MM.1S (cell line): Measurements from ENCODE around the gene PPP2R2C.

Experiments
- DNase-seq: peaks from one replicate; pipeline ENCODE4 v3.0.0-alpha.2; 2015
- H2AFZ ChIP-seq: fragments of 300-600 bp; sonication (generic); 2 replicates; pipeline ENCODE4 v1.6.0; 2016; ENCODE audit warnings: antibody characterized with exemption, low read length
- H3F3A ChIP-seq: fragments of 300-600 bp; sonication (generic); 2 replicates; pipeline ENCODE4 v1.6.1; 2016; ENCODE audit warnings: mild to moderate bottlenecking, antibody characterized with exemption, low read length, moderate library complexity, mixed read lengths; ENCODE audit not compliant: insufficient read depth
- H3K27ac ChIP-seq: fragments of 300-600 bp; sonication (generic); 2 replicates; pipeline ENCODE4 v1.5.1; 2016; ENCODE audit warnings: mild to moderate bottlenecking, low read length
- H3K27me3 ChIP-seq: fragments of 300-600 bp; sonication (generic); replicated peaks from 2 replicates; pipeline ENCODE4 v1.6.0; 2016; ENCODE audit warnings: low read length; ENCODE audit not compliant: insufficient read depth
- H3K36me3 ChIP-seq: fragments of 300-600 bp; sonication (generic); replicated peaks from 2 replicates; pipeline ENCODE4 v1.6.1; 2016; ENCODE audit warnings: mild to moderate bottlenecking, low read length, mixed read lengths; ENCODE audit not compliant: insufficient read depth
- H3K4me1 ChIP-seq: fragments of 300-600 bp; sonication (generic); 2 replicates; pipeline ENCODE4 v1.6.1; 2016; ENCODE audit warnings: low read length, mixed read lengths
- H3K4me2 ChIP-seq: fragments of 300-600 bp; sonication (generic); 2 replicates; pipeline ENCODE4 v1.6.0; 2016; ENCODE audit warnings: low read depth, low read length
- H3K4me3 ChIP-seq: fragments of 300-600 bp; sonication (generic); 2 replicates; pipeline ENCODE4 v1.5.1; 2016; ENCODE audit warnings: low read length, mixed read lengths
- H3K79me2 ChIP-seq: fragments of 300-600 bp; sonication (generic); 2 replicates; pipeline ENCODE4 v1.6.1; 2016; ENCODE audit warnings: mixed run types, low read length, mixed read lengths
- H3K9ac ChIP-seq: fragments of 300-600 bp; sonication (generic); 2 replicates; pipeline ENCODE4 v1.6.1; 2016; ENCODE audit warnings: low read length, mixed read lengths
- H3K9me2 ChIP-seq: fragments of 300-600 bp; sonication (generic); replicated peaks from 2 replicates; pipeline ENCODE4 v1.6.1; 2016; ENCODE audit warnings: mild to moderate bottlenecking, low read length, mixed read lengths; ENCODE audit not compliant: insufficient read depth
- H3K9me3 ChIP-seq: fragments of 300-600 bp; sonication (generic); replicated peaks from 2 replicates; pipeline ENCODE4 v1.6.1; 2016; ENCODE audit warnings: mild to moderate bottlenecking, low read length, mixed read lengths; ENCODE audit not compliant: insufficient read depth
- H4K20me1 ChIP-seq: fragments of 300-600 bp; sonication (generic); 2 replicates; pipeline ENCODE4 v1.6.1; 2016; ENCODE audit warnings: mild to moderate bottlenecking, low read length, moderate library complexity, mixed read lengths; ENCODE audit not compliant: insufficient read depth
- CTCF ChIP-seq: fragments of 300-600 bp; sonication (generic); IDR thresholded peaks from 2 replicates; pipeline ENCODE4 v1.5.1; 2016; ENCODE audit warnings: antibody characterized with exemption, low read length, mixed read lengths
- EZH2 ChIP-seq: fragments of 300-600 bp; sonication (generic); optimal IDR thresholded peaks from 2 replicates; pipeline ENCODE3; 2017; ENCODE audit warnings: low read depth, mild to moderate bottlenecking, antibody characterized with exemption, low read length, mixed read lengths
- EZH2phosphoT487 ChIP-seq: fragments of 300-600 bp; sonication (generic); IDR thresholded peaks from 2 replicates; pipeline ENCODE4 v1.6.1; 2018; ENCODE audit warnings: antibody characterized with exemption, low read length

PPP2R2C gene

DNA sequence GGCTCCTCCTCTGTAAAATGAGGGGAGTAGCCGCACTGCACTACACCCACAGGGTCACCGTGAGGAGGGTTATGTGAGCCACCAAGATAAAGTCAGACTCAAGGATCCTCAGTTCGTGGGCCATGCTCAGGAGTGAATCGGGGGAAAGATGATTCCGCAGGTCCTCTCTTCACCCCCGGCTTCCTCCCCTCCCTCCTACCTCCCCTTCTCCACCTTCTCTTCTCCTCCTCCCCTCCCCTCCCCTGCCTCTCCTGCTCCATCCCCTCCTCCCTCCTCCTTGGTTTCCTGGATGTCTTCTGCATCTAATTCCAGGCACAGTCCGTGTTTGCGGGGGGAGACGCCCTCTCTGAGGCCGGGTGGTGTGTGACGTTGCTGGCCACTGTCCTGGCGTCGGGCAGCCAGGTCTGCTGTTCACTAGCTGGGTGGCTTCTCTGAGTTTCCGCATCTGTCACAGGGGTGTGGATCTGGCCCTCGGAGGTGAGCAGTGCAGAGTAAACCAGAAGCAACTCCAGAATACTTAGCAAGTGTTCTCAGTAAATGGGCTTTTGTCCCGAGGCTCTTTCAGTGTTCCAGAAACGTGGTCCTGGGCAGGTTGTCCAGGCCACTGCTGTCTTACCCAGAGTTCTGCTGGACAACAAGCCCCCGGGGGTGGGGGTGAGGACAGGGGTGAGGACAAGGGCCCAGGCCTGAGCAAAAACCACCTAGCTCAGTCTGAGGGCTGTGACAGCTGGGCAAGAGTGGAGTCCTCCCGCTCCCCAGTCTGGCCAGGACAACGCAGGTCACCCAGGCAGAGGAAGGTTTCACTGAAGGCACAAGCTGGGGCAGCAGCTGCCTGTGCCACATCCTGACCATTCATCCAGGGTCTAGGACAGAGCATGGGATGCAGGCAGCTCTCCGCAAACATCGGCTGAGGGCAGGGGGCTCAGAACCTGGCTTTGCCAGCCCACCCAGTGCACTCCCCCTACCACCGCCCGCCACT lies 92.4 kb downstream of the PPP2R2C start:
- Histone ChIP-seq H3K9ac (no peak overlapping the region), H3K27me3 (peaks cover 100% of the 10 kb centered on the region)

GRCh38 chr4:6378493-6379445 lies 93.6 kb downstream of the PPP2R2C start:
- no peak overlapping the region for H2AFZ ChIP-seq
- TF ChIP-seq EZH2 (no peak), CTCF (no peak), EZH2phosphoT487 (no peak)
- H3K9me2 ChIP-seq: no peaks in the 10 kb centered on the region
- no peaks in the 10 kb centered on the region for H3K36me3 ChIP-seq
- H3K9me3 ChIP-seq: no peaks in the 10 kb centered on the region
- no peaks in the 10 kb centered on the region for H4K20me1 ChIP-seq
- no peak for DNase-seq
- no peaks in the 10 kb centered on the region for H3F3A ChIP-seq
- no peaks in the 10 kb centered on the region for H3K4me1 ChIP-seq
- peaks cover 99% of the 10 kb centered on the region for H3K27me3 ChIP-seq
- H3K9ac ChIP-seq: no peak overlapping the region
- no peak overlapping the region for H3K4me3 ChIP-seq
- no peak overlapping the region for H3K4me2 ChIP-seq
- H3K27ac ChIP-seq: no peak overlapping the region
- H3K79me2 ChIP-seq: no peaks in the 10 kb centered on the region

More for the DNA sequence above, 92.4 kb downstream of the PPP2R2C start:
- H3K9me3 ChIP-seq: no peaks in the 10 kb centered on the region
- H3K27ac ChIP-seq: no peak overlapping the region
- H3F3A ChIP-seq: no peaks in the 10 kb centered on the region
- no peaks in the 10 kb centered on the region for H3K4me1 ChIP-seq
- no peak overlapping the region for H2AFZ ChIP-seq
- H3K36me3 ChIP-seq: no peaks in the 10 kb centered on the region
- no peaks in the 10 kb centered on the region for H4K20me1 ChIP-seq
- TF ChIP-seq EZH2 (no peak), EZH2phosphoT487 (no peak), CTCF (no peak)
- no peaks in the 10 kb centered on the region for H3K9me2 ChIP-seq
- no peak overlapping the region for H3K4me2 ChIP-seq
- DNase-seq: no peak
- no peak overlapping the region for H3K4me3 ChIP-seq
- no peaks in the 10 kb centered on the region for H3K79me2 ChIP-seq

GRCh38 chr4:6377626-6378492 lies 94.6 kb downstream of the PPP2R2C start:
- TF ChIP-seq EZH2: no peak
- TF ChIP-seq EZH2phosphoT487: no peak
- no peak for TF ChIP-seq CTCF
- Histone ChIP-seq H3F3A (no peaks in the 10 kb centered on the region), H3K4me2 (no peak overlapping the region), H3K27ac (no peak overlapping the region), H3K4me3 (no peak overlapping the region), H3K79me2 (no peaks in the 10 kb centered on the region), H3K4me1 (no peaks in the 10 kb centered on the region), H2AFZ (no peak overlapping the region), H4K20me1 (no peaks in the 10 kb centered on the region), H3K9ac (no peak overlapping the region), H3K9me3 (no peaks in the 10 kb centered on the region), H3K27me3 (peaks cover 97% of the 10 kb centered on the region), H3K9me2 (no peaks in the 10 kb centered on the region), H3K36me3 (no peaks in the 10 kb centered on the region)
- DNase-seq: no peak
